NOMO-1 treated with dmso at 0.1 percent for 144 hours (cell line): ENCODE data around the gene STX16.

Source experiments
- DNase-seq: peaks from one replicate; lab custom pipeline; 2025; ENCODE audit not compliant: unreplicated experiment; lab: John Stamatoyannopoulos, UW

The STX16 gene

DNA sequence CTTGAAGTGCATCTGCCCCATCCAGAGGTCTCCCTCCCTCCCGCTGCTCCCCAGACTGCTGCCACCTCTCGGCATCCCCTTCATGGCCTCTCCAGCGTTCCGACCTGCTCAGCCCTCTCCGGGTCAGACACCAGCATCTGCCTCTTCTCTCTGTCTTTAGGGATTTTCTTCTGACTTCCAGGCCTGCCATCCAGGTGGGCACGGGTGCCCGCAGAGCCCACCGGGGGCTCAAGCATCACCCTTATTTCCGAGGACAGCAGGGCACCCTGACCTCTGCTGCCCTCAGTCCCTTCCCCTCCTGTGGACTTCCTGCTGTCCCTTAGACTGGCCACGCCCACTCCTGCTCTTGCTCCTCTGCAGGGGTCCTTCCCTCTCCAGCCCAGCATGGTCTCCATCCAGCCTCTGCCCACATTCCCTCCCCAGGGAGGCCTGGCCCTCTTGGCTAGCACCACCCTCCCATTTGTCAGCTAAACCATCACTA lies 44.9 kb downstream of the STX16 start:
- no peak for DNase-seq

DNA sequence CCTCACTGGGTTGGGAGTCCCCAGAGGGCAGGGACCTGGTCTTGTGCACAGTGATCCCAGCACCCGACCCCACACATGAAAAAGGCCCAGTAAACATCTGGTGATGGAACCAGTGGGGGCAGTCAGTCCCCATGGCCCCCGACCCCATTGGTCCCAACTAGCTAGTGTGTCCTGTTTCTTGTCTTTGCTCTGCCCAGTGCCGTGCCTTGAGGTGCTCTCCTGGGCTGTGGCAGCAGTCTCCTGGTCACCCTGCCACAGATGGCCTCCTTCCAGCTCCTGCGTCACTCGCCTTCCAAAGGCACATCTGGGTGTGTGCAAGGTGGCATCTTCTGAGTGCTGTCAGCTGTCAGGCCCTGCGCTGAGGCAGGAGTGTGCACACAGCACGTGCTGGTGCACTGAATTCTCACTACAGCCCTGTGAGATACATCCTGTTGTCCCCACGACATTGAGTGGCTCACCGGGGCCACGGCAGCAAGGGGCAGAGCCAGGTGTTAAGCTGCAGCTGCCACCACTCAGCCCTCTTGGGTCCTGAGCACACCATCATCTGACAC lies 45.4 kb downstream of the STX16 start:
- no peak for DNase-seq

GRCh38 chr20:58697201-58697866 lies 46.3 kb downstream of the STX16 start:
- DNase-seq: no peak

GRCh38 chr20:58697867-58698703 lies 47.0 kb downstream of the STX16 start:
- DNase-seq: no peak

GRCh38 chr20:58698741-58699622 lies 47.9 kb downstream of the STX16 start:
- DNase-seq: no peak

- DNase-seq: no peak
Measured at GRCh38 chr20:58699623-58700107, 48.6 kb downstream of the STX16 start.

- no peak for DNase-seq
Measured at GRCh38 chr20:58700121-58700821, 49.2 kb downstream of the STX16 start.

DNA sequence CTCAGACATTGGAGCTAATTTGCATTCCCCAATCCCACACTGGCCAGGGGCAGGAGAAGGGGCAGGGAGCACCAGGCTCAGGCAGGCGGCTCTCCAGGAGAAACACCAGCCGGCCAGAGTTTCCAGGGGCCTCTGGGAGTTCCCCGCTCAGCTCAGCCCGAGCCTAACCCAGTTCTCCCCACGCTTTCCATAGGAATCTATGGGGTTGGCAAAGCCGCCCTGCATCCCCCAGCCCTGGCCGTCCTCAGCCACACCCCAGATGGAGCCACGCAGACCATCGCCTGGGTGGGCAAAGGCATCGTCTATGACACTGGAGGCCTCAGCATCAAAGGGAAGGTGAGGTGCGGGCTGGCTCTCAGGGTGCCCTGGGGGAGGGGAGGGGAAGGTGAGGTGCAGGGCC lies 49.7 kb downstream of the STX16 start:
- DNase-seq: no peak

DNA sequence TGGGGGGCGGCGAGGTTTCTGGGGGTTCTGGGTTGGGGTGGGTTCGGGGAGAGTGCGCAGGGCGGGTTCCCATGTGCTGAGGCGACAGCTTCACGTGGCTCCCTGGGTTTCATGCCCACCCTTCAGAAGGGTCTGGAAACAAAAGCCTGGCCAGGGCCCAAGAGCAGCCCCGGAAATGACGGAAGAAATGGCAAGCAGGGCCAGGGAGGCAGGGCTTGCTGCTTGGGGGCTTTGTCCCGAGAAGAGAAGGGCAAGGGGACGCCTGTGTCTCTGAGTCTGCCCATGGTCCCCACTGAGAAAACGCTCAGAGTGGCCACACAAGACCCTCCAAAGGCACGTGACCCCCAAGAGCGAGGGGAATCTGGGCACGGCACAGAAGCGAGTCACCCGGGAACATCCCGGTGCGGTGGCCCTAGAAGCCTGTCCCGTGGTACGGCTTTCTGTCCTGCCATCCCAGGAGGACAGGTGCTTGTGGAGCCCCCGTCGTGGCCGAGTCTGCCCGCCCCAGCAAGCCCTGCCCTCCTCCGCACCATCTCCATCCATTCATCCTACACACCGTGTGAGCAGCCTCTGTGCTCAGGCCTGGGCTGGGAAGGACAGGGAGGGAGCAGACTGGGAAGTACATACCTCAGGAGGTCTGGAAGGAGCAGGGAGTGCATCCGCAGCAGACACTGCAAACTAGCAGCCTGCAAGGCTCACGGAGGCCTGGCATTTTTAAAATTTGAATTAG lies 50.5 kb downstream of the STX16 start:
- no peak for DNase-seq

- DNase-seq: no peak
Measured at GRCh38 chr20:58702161-58702510, 51.1 kb downstream of the STX16 start.

- no peak for DNase-seq
Measured at GRCh38 chr20:58702859-58703648, 52.0 kb downstream of the STX16 start.

DNA sequence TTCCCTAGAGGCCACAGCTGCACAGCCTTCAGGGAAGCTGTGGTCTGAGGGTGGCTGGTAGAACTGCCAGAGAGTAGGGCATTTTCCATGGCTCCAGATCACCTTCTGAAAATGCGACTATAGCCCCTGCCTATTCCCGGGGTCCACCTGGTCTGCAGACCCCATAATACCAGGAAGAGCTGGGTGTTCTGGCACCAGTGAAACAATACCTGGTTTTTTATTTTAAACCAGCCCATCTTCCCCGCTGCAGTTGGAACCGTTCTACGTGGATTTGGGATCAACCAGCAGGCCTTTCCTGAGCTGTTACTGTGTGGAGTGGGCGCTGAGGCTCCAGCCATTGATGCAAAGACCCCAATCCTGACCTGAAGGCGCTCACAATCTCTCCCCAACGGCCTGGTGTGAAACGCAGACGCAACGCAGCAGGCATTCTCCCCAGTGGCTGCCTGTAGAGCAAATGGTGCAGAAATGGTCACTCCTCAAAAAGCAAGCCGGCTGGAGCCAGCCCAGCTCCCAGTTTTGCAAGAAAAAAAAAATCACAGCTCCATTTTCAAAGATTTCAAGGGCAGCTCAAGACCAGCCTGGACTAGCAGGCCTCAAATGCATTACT lies 52.8 kb downstream of the STX16 start:
- DNase-seq: no peak

DNA sequence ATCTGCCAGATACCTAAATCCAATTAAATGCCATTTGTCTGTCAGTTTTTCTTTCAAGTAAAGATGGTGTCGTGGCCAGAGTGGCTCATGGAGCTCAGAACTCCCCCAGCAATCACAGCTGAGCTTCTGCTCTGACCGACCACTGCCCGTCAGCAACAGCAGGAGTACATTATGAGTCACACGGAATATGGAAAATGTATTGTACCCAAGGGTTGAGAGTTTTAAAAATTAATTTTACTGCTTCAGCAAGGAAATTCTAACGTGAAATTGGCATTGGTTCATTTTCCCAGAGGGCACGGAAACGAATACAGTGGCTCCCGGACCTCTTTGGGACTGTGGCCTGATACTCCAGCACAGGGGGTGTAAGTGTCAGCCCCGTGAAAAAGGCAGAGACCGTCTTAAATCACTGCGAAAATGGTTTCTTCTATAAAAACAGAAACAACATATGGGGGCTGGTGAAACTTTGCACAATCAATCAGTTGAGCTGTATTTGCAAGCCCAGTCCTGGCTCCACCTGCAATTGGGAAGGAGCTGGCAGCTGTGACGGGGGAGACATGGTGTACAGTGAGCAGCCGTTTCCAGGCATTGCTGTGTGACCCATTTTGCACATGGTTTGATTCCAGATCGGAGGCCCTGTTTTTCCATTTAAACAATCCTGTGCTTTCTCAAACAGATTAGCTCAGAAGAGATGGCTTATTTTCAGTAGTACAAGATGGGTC lies 54.3 kb downstream of the STX16 start:
- no peak for DNase-seq

DNA sequence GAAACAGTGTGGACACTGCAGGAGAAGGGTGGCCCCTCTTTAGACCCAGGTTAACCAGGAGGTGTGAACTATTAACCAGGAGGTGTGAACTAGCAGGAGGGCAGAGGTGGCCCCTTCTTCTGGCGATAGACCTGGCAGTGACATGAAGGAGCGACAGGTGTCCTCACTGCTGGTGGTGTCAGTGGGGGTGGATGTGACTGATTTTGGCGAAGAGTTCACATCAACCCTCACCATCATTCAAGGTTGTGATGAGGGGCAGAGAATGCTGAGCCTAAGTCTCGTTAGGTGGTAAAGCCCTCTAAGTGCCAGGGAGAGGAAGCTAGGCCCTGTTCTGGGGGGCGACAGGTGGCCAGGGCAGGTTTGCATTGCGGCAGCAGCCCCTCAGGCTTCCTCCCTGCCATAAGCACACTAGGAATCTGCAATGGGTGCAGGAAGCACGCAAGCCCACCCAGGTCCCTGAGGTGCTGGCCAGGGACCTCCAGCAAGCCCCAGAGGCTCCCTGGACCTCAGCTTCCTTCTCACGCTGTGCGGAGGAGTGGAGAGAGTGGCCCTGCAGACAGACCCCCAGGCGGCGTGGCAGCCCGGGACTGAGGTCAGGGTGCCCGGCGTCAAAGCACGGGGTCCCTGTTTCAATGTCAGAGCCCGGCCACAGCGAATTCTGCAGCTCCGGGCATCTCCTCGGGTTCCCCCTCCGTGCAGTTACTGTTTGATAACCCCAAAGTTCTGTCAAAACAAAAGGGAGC lies 55.2 kb downstream of the STX16 start:
- DNase-seq: no peak

- DNase-seq: no peak
Measured at GRCh38 chr20:58706975-58707681, 56.0 kb downstream of the STX16 start.

- DNase-seq: no peak
Measured at GRCh38 chr20:58707770-58708169, 56.7 kb downstream of the STX16 start.
